ENCODE data around the gene LIAS.
A peak's percentile ranks its signal among the peaks of the same experiment; 100 is the strongest.

The LIAS gene

GRCh38 chr4:39446842-39447573 lies 11.8 kb upstream of the LIAS start:
- Histone ChIP-seq H3K27ac (ENCODE audit: extremely low read depth, low read depth, low read length) (no peak overlapping the region), H3K9me3 (ENCODE audit: control insufficient read depth, insufficient read depth, low read depth, low read length) (no peaks in the 10 kb centered on the region), H3K4me1 (ENCODE audit: control insufficient read depth, insufficient read depth, low read length) (no peaks in the 10 kb centered on the region), H3K36me3 (ENCODE audit: control insufficient read depth in 2 of 2, insufficient read depth in 1 of 2, low read length in 2 of 2) (peaks cover 0 to 47% of the 10 kb centered on the region in 2 experiments; a peak in 1 of 3 replicates), H3K4me3 (ENCODE audit: low read depth, low read length) (no peak overlapping the region)
- TF ChIP-seq ZNF202 (tag by site-specific recombination; IDR thresholded peaks at IDR 0.05; ENCODE audit: borderline replicate concordance): peak; percentile 73
- TF ChIP-seq ZNF148 (tag by site-specific recombination; IDR thresholded peaks at IDR 0.05; ENCODE audit: borderline replicate concordance): no peak
- CTCF ChIA-PET: no interaction called here
- POLR2A ChIA-PET: interaction anchor here (0.6 to 1.1 kb wide), 2 partner anchors 11 to 14 kb away, joined by 3 read pairs; partner anchors contain the start of gene RPL9

DNA sequence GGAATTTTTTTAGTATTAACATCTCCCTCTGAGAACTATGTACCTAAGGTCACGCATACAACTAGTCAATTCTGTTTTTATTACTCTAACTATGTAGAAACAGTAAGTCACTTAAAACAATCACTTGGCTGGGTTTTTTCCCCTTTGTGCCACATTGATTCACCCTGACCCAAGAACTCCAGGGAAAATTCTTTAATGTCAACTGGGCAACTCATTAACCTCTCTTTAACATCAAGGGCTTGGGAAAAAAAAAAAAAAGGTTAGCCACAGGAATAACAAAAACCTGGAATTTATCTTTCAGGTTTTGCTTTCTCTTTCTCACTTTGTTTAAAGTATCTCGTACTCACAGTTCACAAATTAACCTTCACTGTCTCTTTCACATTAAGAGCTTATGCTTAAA lies 8.2 kb upstream of the LIAS start:
- Histone ChIP-seq H3K4me1 (ENCODE audit: control insufficient read depth, insufficient read depth, low read length) (no peaks in the 10 kb centered on the region), H3K9me3 (ENCODE audit: control insufficient read depth, insufficient read depth, low read depth, low read length) (no peaks in the 10 kb centered on the region), H3K4me3 (ENCODE audit: low read depth, low read length) (no peak overlapping the region), H3K27ac (ENCODE audit: extremely low read depth, low read depth, low read length) (no peak overlapping the region), H3K36me3 (ENCODE audit: control insufficient read depth in 2 of 2, insufficient read depth in 1 of 2, low read length in 2 of 2) (peaks cover 18 to 83% of the 10 kb centered on the region in 2 experiments; a peak in 2 of 3 replicates)
- TF ChIP-seq OSR2 (tag by site-specific recombination; IDR thresholded peaks at IDR 0.05): no peak
- no peak for TF ChIP-seq KLF10 (tag by site-specific recombination; IDR thresholded peaks at IDR 0.05)
- TF ChIP-seq GLIS2 (tag by site-specific recombination; IDR thresholded peaks at IDR 0.05): no peak
- TF ChIP-seq SETDB1 (IDR thresholded peaks at IDR 0.05; ENCODE audit: insufficient read length, low read length): no peak
- no peak for TF ChIP-seq BCL6B (tag by site-specific recombination; IDR thresholded peaks at IDR 0.05)
- TF ChIP-seq ZNF664 (tag by site-specific recombination; IDR thresholded peaks at IDR 0.05): no peak
- TF ChIP-seq OVOL3 (tag by site-specific recombination; IDR thresholded peaks at IDR 0.05): no peak
- no peak for TF ChIP-seq ZNF2 (tag by site-specific recombination; IDR thresholded peaks at IDR 0.05)
- no peak for TF ChIP-seq ZFP3 (tag by site-specific recombination; IDR thresholded peaks at IDR 0.05; ENCODE audit: low read depth)
- no peak for TF ChIP-seq REST (tag by site-specific recombination; IDR thresholded peaks at IDR 0.05)
- TF ChIP-seq MYNN (tag by site-specific recombination; IDR thresholded peaks at IDR 0.05; ENCODE audit: borderline replicate concordance): no peak
- TF ChIP-seq ZNF416 (tag by site-specific recombination; IDR thresholded peaks at IDR 0.05): no peak
- TF ChIP-seq HOXA7 (CRISPR knock-in tag; IDR thresholded peaks at IDR 0.05; ENCODE audit: borderline replicate concordance): no peak
- TF ChIP-seq ZBTB20 (tag by site-specific recombination; IDR thresholded peaks at IDR 0.05): no peak
- no peak for TF ChIP-seq ZNF610 (tag by site-specific recombination; IDR thresholded peaks at IDR 0.05; ENCODE audit: borderline replicate concordance)
- POLR2A ChIA-PET: interaction anchor here (0.7 kb wide), 1 partner anchor 84 kb away, joined by 4 read pairs; the partner anchor contains the start of gene RFC1
- CTCF ChIA-PET: no interaction called here
